HG02623 (cell line): ENCODE data around the gene GJD3.

Source experiments
- ATAC-seq: cut with Tn5 transposase; IDR thresholded peaks from one replicate; pipeline ENCODE4 v1.9.1; 2021; ENCODE audit warnings: moderate library complexity; ENCODE audit not compliant: unreplicated experiment

The GJD3 gene

DNA sequence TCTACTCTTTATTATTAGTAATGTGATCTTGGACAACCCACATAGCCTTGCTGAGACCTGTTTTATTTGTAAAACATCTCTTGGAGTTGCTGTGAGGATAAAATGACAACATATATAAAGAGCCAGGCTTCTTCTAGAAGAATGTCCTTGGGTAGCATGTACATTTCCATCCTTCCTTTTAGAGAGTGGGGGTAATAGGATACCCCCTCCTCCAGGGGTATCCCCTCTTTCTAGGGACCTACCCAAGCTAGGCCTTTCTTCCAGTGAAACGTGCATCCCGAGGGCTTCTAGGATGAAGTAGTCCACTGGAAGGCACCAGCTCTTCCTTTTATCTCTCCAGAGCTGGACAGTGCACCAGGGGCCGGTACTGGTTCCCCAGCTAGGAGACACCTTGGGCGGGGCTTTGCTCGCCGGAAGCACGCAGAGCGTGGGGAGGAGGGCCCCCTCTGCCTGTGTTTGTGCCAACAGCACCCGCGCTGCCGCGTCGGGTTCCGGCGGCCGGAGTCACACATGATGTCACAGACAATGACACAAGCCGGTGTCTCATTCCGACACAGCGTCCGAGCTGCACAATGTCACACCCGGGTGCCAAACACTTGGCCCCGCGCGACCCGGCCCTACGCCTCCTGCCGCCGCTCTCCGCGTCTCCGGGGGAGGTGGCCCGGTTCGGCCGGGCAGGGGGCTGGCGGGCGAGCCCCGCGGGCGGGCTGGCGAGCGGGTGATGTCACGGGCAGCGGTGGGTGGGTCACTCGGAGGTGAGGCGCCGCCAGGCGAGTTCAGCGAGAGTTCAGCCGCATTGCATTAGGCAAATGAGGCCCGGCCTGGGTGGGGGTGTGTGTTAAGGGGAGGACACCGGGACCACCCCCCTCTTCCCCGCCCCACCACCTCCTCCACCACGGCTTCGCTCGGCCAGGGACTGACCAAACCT is 23.4 kb downstream of the GJD3 start:
- ATAC-seq: peak; percentile 72

DNA sequence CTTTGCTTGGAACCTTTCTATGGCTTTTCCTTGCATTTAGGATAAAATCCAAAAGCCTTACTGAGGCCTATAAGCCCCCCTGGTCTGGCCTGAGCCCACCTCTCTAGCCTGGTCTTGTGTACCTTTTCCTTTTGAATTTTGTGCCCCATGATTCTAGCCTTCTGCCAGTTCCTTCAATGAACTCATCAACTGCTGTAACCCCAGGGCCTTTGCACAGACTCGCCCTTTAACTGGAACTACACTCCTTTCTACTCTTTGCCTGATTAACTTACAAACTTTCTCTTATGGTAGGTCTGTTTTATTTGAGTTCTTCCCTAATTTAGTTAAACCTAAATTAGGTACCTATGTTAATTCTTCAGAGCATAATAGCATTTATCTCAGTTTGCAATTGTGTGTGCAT is 24.2 kb downstream of the GJD3 start:
- no peak for ATAC-seq

DNA sequence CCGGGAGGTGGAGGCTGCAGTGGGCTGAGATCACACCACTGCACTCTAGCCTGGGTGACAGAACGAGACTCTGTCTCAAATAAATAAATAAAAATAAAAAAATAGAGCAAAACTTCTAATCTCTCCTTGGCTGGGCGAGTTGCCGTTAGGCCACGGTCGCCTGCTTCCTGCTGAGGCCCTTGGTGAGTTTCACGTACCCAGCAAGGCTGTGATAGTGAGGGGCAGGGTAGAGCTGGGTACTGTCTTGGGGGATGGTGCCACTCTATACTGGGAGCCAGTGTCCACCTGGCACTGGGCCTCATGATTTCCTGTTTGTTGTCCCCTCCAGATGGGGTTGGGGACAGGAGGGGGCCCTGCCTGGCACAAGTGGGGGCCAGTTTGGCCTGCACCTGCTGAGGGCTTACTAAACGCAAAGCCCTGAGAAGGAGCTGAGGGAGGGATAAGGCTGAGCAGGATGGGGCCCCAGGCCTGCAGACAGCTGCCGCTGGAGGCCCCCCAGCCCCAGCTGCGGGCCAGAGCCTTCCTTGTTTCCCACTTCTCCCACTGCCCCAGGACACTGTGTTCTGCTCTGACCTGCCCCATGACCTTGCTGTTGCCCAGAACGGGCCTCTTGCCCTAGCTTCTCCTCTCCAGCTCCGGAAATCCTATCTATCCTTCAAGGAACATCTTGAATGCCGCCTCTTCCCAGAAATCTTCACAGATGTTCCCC is 25.4 kb downstream of the GJD3 start:
- ATAC-seq: no peak

DNA sequence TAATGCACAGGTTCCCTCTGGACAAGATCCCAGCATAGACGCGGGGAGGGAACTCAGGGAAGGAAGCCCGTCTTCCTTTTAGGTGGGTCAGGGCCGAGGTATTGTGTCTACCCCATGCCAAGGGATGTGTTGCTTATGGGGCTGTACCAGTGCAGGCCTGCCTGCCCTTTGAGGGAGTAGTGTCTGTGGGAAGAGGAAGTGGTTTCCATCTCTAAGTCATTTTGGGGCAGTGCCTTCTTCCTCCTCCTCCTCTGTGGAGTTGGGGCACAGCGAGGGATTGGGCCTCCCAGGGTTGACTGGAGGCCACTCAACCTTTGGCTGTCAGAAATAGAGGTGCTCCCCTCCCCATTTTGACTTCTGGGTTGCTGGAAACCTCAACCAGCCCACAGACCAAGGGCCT is 26.5 kb downstream of the GJD3 start:
- ATAC-seq: no peak

DNA sequence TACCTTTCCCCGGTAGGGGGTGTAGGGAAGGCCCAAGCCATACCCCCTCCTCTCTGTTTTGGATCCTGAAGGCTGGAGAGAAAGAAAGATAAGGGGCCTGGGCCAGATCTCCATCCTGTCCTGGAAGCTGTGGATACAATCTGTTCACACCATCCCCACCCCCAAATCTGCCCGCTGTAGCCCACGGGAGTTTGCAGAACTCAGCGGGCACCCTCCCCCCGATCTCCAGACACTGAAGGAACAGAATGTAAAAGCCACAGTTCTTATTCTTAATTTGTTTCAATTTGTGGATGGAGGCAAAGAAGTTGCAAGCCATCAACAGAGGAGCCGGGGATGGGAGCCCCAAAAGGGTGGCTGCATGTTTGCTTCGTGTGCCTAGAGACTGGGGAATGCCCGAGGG is 27.2 kb downstream of the GJD3 start:
- ATAC-seq: no peak

DNA sequence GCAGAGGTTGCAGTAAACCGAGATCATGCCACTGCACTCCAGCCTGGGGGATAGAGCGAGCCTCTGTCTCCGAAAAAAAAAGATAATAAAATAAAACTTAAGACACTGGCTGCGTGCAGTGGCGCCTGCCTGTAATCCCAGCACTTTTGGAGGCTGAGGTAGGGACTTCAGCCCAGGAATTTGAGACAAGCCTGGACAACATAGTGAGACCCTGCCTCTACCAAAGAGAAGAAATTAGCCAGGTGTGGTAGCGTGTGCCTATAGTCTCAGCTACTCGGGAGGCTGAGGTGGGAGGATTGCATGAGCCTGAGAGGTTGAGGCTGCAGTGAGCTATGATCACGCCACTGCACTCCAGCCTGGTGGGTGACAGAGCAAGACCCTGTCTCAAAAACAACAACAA is 28.9 kb downstream of the GJD3 start:
- no peak for ATAC-seq

DNA sequence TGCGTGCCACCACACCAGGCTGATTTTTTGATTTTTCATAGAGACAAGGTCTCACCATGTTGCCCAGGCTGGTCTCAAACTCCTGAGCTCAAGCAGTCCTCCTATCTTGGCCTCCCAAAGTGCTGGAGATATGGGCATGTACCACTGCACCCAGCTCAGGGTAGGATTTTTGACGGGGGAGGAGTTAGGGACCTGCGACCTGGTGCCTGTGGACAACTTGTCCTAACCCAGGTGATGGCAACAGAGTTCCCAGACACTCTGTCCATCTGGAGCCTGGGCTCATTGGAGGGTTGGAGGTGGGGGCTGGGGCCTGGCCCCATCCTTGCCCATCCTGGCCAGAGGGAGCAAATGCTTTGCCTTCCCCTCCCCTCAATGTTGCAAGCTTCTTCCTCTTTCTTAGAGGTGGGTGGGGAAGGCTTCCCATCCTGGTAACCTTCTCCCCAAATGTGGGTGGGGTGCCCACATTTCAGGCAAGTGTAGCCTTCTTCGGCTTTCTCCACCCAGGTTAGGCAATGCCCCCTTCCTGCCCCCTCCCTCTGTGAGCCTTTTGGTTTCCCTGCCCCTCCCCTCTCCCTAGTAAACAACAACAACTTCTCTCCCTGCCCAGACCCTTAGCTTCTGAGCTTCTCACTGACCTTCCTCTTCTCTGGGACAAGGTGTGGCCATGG is 30.6 kb downstream of the GJD3 start:
- no peak for ATAC-seq

DNA sequence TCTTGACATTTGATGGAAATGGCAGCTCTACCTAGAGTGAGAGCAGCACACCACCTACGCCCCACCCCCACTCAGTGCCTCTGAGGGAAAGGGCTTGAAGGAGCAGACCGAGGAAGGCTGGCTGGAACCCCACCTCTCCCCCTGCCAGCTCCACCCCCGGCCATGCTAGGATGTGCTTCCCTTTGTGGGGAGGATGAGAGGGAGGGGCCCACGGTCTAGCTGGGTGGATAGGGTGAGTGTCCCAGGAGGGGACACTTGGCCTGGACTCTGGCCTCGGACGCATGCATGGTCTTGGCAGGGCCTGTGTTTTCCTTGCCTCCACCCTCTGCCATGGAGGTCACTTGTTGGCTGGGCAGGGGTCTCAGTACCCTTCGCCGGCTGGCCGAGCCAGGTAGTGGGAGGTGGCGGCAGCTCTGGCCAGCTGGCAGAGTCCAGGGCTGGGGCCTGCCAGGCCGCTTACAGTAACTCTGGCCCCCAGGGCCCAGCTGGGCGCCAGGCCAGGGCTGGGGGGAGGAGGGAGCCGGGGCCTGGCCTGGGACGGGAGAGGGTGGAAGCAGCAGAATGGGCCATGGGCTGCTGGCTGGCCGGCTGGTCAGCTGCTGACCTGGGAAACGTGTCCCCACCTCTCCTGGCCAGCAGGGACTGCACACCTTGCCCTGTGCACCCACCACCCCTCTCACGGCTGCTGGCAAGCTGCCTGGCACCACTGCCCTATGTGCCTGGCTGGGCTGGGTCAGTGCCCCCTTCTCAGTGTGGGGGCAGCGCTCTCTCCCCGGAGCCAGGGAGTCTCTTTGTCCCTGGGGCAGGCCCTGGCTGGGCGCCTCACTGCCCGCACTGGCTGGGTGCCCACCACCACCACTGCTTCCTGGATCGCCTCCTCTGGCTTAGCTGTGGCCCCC is 32.5 kb downstream of the GJD3 start:
- ATAC-seq: no peak

DNA sequence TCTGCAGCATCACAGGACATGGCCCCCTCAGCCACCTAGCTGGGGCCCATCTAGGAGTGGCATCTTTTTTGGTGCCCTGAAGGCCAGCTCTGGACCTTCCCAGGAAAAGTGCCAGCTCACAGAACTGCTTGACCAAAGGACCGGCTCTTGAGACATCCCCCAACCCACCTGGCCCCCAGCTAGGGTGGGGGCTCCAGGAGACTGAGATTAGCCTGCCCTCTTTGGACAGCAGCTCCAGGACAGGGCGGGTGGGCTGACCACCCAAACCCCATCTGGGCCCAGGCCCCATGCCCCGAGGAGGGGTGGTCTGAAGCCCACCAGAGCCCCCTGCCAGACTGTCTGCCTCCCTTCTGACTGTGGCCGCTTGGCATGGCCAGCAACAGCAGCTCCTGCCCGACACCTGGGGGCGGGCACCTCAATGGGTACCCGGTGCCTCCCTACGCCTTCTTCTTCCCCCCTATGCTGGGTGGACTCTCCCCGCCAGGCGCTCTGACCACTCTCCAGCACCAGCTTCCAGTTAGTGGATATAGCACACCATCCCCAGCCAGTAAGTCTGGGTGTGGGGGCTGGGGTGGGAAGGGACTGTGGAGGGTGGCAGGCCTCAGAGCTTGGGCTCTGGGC is 33.6 kb downstream of the GJD3 start:
- no peak for ATAC-seq

DNA sequence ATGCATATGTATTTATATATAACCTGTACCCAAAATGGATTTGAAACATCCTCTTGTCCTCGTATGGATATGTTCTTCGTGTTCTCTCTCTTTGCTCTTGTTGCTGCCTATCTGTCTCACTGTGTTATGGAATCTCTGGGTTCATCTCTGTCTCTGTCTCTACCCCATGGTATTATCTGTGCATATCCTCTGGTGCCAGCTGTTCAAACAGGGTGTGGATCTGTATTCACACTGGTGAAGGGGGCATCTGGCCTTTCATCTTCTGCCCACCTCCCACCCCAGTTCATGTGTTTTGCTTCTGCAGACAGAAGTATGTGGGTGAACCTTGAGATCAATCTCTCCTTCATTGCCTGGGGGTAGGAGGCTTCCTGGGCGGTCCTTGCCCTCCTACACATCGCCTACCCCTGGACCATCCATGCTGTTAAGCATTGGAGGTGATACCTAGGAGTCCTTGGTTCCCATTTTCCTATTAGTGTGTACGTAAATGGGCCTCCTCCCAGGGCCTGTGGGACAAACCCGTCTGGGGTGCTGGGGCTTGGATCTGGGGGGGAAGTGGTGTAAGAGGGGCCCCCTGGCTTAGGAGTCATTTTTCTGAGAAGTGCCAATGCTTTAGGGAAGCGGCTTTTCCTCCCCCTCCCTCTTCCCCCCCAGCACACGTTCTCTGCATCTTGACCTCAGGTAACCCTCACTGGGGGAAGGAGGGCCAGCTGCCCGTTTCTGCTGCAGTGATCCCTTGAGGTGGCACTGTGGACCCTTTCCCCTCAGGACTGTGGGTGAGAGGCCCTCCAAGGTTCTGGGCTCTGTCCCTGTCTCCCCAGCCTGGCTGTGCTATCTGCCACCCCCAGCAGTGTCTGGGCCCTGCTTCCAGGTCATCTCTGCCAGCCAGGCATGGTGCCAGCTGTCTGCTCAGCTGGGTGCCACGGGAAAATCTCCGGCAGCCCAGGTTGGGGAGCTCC is 34.4 kb downstream of the GJD3 start:
- ATAC-seq: no peak

DNA sequence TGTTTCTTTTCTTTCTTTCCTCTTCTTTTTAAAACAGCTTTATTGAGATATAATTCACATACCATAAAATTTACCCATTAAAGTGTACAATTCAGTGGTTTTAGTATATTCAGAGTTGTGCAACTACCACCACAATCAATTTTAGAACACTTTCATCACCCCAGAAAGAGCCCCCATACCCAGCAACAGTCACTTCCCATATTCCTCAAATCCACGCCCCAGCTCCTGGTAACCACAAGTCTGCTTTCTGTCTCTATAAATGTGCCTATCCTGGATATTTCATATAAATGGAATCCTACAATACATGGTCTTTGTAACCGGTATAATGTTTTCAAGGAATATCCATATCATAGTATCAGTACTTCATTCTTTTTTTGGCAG is 36.2 kb downstream of the GJD3 start:
- no peak for ATAC-seq

DNA sequence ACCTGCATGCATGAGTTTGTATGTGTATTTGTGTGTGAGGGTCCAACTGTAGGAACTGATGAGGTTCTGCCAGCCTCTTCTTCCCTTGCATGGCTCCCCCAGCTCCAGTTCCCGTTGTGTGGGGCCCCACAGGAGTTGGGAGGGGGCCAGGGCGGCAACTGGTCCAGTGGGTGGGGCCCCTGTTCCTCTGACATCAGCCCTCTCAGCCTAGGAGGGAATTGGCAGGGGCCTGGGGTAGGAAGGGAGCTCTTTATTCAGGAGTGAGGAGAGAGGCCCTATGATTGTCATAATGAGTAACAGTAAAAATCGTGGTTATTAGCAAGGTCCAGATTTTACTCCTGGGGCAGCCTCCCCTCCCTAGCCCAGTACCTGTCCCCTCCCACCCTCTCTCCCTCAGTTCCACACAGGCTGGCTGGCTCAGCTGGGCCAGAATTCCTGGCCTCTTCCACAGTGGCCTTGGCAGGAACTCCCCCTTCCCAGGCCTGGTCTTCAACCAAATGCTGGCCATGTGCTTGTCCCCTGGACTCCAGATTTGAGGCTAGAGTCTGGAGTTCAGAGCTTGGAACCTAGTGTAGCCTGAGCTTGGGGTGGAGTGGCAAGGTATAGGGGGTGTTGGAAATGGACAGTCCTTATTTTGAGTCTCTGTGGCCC is 36.7 kb downstream of the GJD3 start:
- no peak for ATAC-seq

DNA sequence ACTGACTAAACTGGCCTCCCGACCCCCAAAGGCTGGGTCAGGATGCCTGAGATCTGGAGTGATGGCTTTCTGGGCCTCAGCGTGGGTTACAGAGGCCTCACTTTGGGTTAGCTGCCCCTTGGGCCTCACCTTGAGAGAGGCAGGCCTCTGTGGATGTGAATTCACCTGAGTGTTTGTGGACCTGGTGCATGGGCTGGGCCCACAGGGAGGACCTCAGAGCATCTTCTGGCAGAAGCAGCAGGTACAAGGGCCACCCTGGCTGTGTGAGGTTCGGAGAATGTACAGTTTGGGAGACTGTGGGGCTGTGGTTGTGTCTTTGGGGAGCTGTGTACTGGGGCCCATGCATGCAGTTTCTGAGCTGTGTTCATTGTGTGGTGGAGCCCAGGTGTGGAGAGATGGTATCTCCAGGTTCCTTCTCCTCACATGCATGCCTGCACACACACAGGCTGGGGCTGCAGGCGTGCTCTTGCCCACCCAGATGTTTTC is 37.2 kb downstream of the GJD3 start:
- no peak for ATAC-seq

DNA sequence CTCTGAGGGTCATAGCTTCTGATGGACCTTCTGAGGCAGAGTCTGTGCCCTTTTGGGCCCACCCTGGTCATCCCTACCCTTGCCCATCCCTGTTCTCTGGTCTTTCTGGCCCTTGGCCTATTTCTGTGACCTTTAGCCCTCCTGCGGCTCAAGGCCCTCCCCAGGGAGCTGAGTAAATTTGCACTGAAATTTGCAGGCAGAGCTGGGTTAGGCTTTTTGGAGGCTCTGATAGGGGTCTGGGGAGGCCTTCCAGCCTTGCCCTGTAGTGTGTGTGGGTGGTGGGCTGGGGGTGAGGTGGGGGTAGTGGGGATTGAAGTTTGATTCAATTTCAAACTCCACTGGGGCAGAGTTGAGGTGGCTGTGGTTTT is 37.7 kb downstream of the GJD3 start:
- no peak for ATAC-seq

DNA sequence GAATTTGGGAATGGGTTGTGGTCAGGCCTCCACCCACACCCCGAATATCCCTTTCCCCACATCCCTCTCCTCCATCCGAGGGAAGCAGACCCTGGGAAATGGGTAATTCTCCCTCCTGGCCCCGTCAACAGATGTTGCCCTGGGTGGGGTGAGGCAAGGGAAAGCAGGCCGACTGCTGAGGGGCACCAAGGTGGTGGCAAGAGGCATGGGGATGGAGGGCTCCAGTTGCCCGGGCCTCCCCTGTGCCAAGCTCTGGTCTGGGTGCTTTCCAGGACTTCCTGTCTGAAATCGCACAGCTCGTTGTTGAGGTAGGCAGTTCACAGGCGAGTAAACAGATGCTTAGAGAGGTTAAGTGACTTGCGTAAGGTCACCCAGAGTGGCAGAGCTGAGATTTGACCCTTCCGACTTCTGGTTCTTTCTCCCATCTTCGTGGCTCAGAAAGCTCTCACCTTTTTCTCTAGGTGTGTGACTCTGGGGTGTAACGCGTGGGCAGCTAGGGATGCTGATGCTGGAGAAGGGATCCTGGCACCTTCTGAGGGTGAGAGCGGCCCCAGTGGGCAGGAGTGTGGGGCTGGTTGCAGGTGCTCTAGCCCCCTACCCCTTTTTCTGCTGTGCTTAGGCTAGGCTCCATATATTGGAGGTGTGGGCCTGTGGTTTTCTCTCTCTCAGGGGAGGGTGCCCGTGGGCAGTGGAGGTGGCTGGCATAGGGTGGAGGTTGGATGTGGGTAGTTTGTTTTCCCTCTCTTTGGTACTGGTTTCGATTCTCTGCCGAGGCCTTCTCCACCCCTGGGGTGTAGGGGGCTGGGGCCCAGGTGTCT is 38.3 kb downstream of the GJD3 start:
- no peak for ATAC-seq

DNA sequence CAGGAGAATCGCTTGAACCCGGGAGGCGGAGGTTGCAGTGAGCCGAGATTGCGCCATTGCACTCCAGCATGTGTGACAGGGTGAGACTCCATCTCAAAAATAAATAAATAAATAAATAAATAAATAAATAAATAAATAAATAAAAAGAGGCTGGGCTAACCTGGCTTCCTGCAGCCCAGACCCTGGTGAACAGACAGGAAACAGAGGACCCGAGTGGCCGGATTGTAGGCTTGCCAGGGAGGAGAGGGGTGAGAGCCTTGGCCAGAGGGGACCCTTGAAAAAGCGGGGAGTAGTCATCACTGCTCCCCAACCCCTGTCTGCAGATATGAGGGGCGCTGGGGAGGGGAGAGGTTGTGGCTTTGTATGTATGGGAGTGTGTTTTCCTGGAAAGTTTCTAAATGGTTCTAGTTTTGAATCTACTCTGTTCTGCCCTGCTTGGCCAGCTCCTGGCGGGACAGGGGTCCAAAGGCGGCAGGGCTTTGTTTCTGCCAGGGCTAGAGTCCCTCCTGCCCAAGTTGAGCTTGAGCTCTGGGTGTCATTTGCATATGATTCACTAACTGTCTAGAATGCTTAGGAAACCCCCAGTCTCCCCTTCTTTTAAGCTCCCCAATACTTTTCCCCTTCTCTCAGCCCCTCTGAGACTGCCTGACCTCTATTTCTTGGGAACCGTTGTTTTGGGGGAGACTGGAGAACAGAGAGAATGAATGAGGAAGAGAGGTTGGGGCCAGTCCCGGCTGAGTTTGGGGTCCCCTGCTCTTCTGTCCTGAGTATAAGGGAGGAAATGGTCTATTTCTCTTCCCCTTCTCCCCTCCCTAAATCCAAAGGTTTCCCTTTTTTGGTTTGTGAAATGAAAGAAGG is 39.2 kb downstream of the GJD3 start:
- no peak for ATAC-seq
